Gastrocnemius medialis (tissue), 4 donors: Measurements from ENCODE around the gene AASS.

Experiments used
- CTCF ChIP-seq, 5 experiments: fragments of 450-650 bp in 3 of 5; fragments of 200-600 bp in 2 of 5; sonication (generic) in 2 of 5; IDR thresholded peaks in 4 of 5; conservative IDR thresholded peaks in 1 of 5; 1 replicate in 4 of 5; 2 replicates in 1 of 5; pipeline ENCODE4 v1.5.1; 2016 to 2019; ENCODE audit warnings: antibody characterized with exemption in 5 of 5, mild to moderate bottlenecking in 3 of 5, moderate library complexity in 3 of 5
- POLR2A ChIP-seq, 2 donors: fragments of 450-650 bp; IDR thresholded peaks; one replicate each; pipeline ENCODE4 v1.6.1; 2017; ENCODE audit warnings: antibody characterized with exemption in 2 of 2, mild to moderate bottlenecking in 2 of 2, moderate library complexity in 2 of 2

- TF ChIP-seq CTCF (IDR thresholded peaks at IDR 0.05 in 4 of 5, conservative IDR thresholded peaks at IDR 0.05 in 1 of 5) (no peak), POLR2A (IDR thresholded peaks at IDR 0.05) (peak; percentile 74 to 87)
Observed at GRCh38 chr7:122143751-122144711, at the start of gene AASS.
